ENCODE results near the gene ADCY5.
"Not testable (repeated sequence)": the region's sequence is repeated elsewhere in the genome, so short reads cannot be mapped to it uniquely, and the experiment has no call there.

The ADCY5 gene

GRCh38 chr3:123448536-123449101 lies at the start of gene ADCY5:
ADCY5 (minus strand) TSS chr3:123449090; CDS start chr3:123448545, 545 bp downstream.
- DNase-seq (ENCODE audit: low read depth) = no peak

GRCh38 chr3:123493912-123494311 lies 45.0 kb upstream of the ADCY5 start:
- no peak for DNase-seq (ENCODE audit: low read depth)

GRCh38 chr3:123491966-123492587 lies 43.2 kb upstream of the ADCY5 start:
- no peak for DNase-seq (ENCODE audit: low read depth)

- DNase-seq (ENCODE audit: low read depth) = peak; percentile 4
These were observed 40.6 kb upstream of the ADCY5 start for GRCh38 chr3:123489400-123490004.

GRCh38 chr3:123488645-123489347 lies 39.9 kb upstream of the ADCY5 start:
- no peak for DNase-seq (ENCODE audit: low read depth)

- DNase-seq (ENCODE audit: low read depth) = not testable (repeated sequence)
These were observed 38.2 kb upstream of the ADCY5 start for GRCh38 chr3:123487063-123487462.

GRCh38 chr3:123486460-123486859 lies 37.6 kb upstream of the ADCY5 start:
- DNase-seq (ENCODE audit: low read depth) = no peak

- DNase-seq (ENCODE audit: low read depth) = no peak
These were observed 36.7 kb upstream of the ADCY5 start for GRCh38 chr3:123485551-123485950.

GRCh38 chr3:123483146-123483545 lies 34.3 kb upstream of the ADCY5 start:
- DNase-seq (ENCODE audit: low read depth) = no peak

- DNase-seq (ENCODE audit: low read depth) = no peak
These were observed 33.0 kb upstream of the ADCY5 start for GRCh38 chr3:123481722-123482457.

GRCh38 chr3:123481071-123481470 lies 32.2 kb upstream of the ADCY5 start:
- no peak for DNase-seq (ENCODE audit: low read depth)

- DNase-seq (ENCODE audit: low read depth) = no peak
These were observed 31.5 kb upstream of the ADCY5 start for GRCh38 chr3:123480428-123480827.

GRCh38 chr3:123479891-123480290 lies 31.0 kb upstream of the ADCY5 start:
- no peak for DNase-seq (ENCODE audit: low read depth)

GRCh38 chr3:123478314-123478713 lies 29.4 kb upstream of the ADCY5 start:
- no peak for DNase-seq (ENCODE audit: low read depth)

GRCh38 chr3:123476967-123477750 lies 28.3 kb upstream of the ADCY5 start:
- no peak for DNase-seq (ENCODE audit: low read depth)

- no peak for DNase-seq (ENCODE audit: low read depth)
These were observed 26.9 kb upstream of the ADCY5 start for GRCh38 chr3:123475786-123476185.

- DNase-seq (ENCODE audit: low read depth) = no peak
These were observed 22.2 kb upstream of the ADCY5 start for GRCh38 chr3:123471106-123471505.

- no peak for DNase-seq (ENCODE audit: low read depth)
These were observed 20.6 kb upstream of the ADCY5 start for GRCh38 chr3:123469323-123469995.

GRCh38 chr3:123467046-123467445 lies 18.2 kb upstream of the ADCY5 start:
- no peak for DNase-seq (ENCODE audit: low read depth)

GRCh38 chr3:123464211-123464610 lies 15.3 kb upstream of the ADCY5 start:
- DNase-seq (ENCODE audit: low read depth) = no peak

GRCh38 chr3:123459862-123460261 lies 11.0 kb upstream of the ADCY5 start:
- DNase-seq (ENCODE audit: low read depth) = no peak
